Aorta (tissue), 5 donors: Measurements from ENCODE around the gene DCDC1. TPM values are rescaled to one million over a fixed set of nuclear protein-coding genes. Genes with fewer than 3 reads are reported as not detected.

Experiments
- ATAC-seq: fragments of 200-7000 bp; cut with Tn5 transposase; one replicate; pipeline ENCODE4 v1.9.1; 2022; ENCODE audit warnings: moderate library complexity; ENCODE audit not compliant: low FRiP score
- DNase-seq, 2 donors: peaks; one replicate each; pipeline ENCODE4 v3.0.0-alpha.2; 2020
- H3K27ac ChIP-seq, 2 donors: one replicate each; pipeline ENCODE4 v1.5.1; 2013; ENCODE audit warnings: low read length in 2 of 2, mild to moderate bottlenecking in 2 of 2, moderate library complexity in 2 of 2, control low read depth in 1 of 2, inconsistent platforms in 1 of 2, low read depth in 1 of 2
- H3K27me3 ChIP-seq, 2 donors: one replicate each; pipeline ENCODE4 v1.6.1; 2013; ENCODE audit warnings: control low read depth in 1 of 2, low read length in 1 of 2, mild to moderate bottlenecking in 1 of 2, moderate library complexity in 1 of 2; ENCODE audit not compliant: insufficient read depth in 2 of 2, control insufficient read depth in 1 of 2
- H3K36me3 ChIP-seq, 2 donors: one replicate each; pipeline ENCODE4 v1.6.1; 2013; ENCODE audit warnings: control low read depth in 1 of 2, low read length in 1 of 2, mild to moderate bottlenecking in 1 of 2; ENCODE audit not compliant: insufficient read depth in 2 of 2, control insufficient read depth in 1 of 2
- H3K4me1 ChIP-seq, 2 donors: one replicate each; pipeline ENCODE4 v1.6.1; 2013; ENCODE audit warnings: low read length in 2 of 2, control low read depth in 1 of 2, mild to moderate bottlenecking in 1 of 2, moderate library complexity in 1 of 2; ENCODE audit not compliant: insufficient read depth in 2 of 2, control insufficient read depth in 1 of 2
- H3K4me3 ChIP-seq, 2 donors: one replicate each; pipeline ENCODE4 v1.5.1; 2013; ENCODE audit warnings: low read length in 2 of 2, control low read depth in 1 of 2, mild to moderate bottlenecking in 1 of 2
- H3K9me3 ChIP-seq: one replicate; pipeline ENCODE4 v1.6.1; 2013; ENCODE audit warnings: mild to moderate bottlenecking, low read length; ENCODE audit not compliant: control insufficient read depth
- WGBS, 2 donors: extraction: QIAGEN DNeasy Blood & Tissue Kit; methylation state at CpG; one replicate each; pipeline ENCODE4 v1.1.7; 2013; 5-methylcytosine and 5-hydroxymethylcytosine counted together
- intact Hi-C, 2 donors: fragments of 100-400 bp; cut with DNase I; formaldehyde crosslinking; loops; one replicate each; pipeline versions ENCODE4 v1.14.2 to v1.15.0; 2022
- polyA plus RNA-seq, 2 donors: library from polyadenylated mRNA; stranded (reverse); fragments of 200-250 nt; gene quantifications; one replicate each; pipeline ENCODE4 v1.2.3, GENCODE V29; 2013
- total RNA-seq, 2 donors: library from RNA; stranded (reverse); fragmentation: NEBNext Ultra II Directional; extraction: Animal tissue kit (Norgen Biotek cat#: 25700); gene quantifications; one replicate each; pipeline ENCODE4 v1.2.1, GENCODE V29; 2021
- donor health status: healthy with polysubstance abuse.
- donor health status: Bipolar disorder and iron deficiency.
- donor health status: DM: no; HTN: no; CAD: no.
- donor health status: DM: no; HTN: no; CAD: no.
- donor health status: DM: yes; HTN: yes; CAD: no.

Gene DCDC1
- total and polyA plus RNA-seq, 4 donors = 0.51 to 0.52 TPM; not detected in 2

GRCh38 chr11:31150011-31150410, 219.5 kb downstream of the DCDC1 start:
- DNase-seq (no peak), ATAC-seq (no peak)
- no peaks in the 10 kb centered on the region for H3K36me3 ChIP-seq
- no peak overlapping the region for H3K4me3 ChIP-seq
- H3K27ac ChIP-seq = no peak overlapping the region
- intact Hi-C loops = no loop called here
- no peaks in the 10 kb centered on the region for H3K4me1 ChIP-seq
- 76 to 82% methylated on average over 2 of the region's 2 CpGs for WGBS, 2 donors
- no peaks in the 10 kb centered on the region for H3K9me3 ChIP-seq
- H3K27me3 ChIP-seq = no peaks in the 10 kb centered on the region

DNA sequence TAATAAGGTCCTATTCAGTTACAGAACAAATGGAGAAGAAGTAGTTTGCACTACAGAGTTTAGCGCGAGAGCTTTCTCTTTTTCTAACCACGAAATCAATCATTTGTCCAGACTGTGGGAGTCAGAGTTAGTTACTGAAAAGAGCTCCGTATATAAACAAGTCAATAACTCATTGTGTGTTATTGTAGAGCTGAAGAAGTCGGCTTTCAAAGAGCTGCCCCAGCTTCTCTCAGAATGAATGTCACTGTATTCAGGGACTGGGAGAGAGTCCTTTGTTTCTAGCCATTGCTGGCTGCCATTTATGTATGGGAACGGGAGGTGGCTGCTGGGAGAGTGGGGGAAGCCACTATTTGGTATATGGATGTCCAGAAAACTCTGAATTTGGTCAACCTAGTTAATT, 227.8 kb downstream of the DCDC1 start:
- Histone ChIP-seq H3K27ac (no peak overlapping the region), H3K36me3 (no peaks in the 10 kb centered on the region), H3K9me3 (no peaks in the 10 kb centered on the region), H3K4me1 (no peaks in the 10 kb centered on the region), H3K4me3 (no peak overlapping the region), H3K27me3 (no peaks in the 10 kb centered on the region)
- ATAC-seq = no peak
- DNase-seq = no peak
- WGBS, 2 donors = 3 to 4% methylated on average over 6 of the region's 6 CpGs
- intact Hi-C loops = no loop called here

- no peaks in the 10 kb centered on the region for H3K36me3 ChIP-seq
- no peak overlapping the region for H3K27ac ChIP-seq
- H3K4me3 ChIP-seq = no peak overlapping the region
- WGBS, 2 donors = 23 to 37% methylated on average over 4 of the region's 4 CpGs
- intact Hi-C loops = no loop called here
- ATAC-seq (no peak), DNase-seq (no peak)
- H3K27me3 ChIP-seq = no peaks in the 10 kb centered on the region
- H3K4me1 ChIP-seq = no peaks in the 10 kb centered on the region
- H3K9me3 ChIP-seq = no peaks in the 10 kb centered on the region
Measured at GRCh38 chr11:31139479-31139878, 230.1 kb downstream of the DCDC1 start.

DNA sequence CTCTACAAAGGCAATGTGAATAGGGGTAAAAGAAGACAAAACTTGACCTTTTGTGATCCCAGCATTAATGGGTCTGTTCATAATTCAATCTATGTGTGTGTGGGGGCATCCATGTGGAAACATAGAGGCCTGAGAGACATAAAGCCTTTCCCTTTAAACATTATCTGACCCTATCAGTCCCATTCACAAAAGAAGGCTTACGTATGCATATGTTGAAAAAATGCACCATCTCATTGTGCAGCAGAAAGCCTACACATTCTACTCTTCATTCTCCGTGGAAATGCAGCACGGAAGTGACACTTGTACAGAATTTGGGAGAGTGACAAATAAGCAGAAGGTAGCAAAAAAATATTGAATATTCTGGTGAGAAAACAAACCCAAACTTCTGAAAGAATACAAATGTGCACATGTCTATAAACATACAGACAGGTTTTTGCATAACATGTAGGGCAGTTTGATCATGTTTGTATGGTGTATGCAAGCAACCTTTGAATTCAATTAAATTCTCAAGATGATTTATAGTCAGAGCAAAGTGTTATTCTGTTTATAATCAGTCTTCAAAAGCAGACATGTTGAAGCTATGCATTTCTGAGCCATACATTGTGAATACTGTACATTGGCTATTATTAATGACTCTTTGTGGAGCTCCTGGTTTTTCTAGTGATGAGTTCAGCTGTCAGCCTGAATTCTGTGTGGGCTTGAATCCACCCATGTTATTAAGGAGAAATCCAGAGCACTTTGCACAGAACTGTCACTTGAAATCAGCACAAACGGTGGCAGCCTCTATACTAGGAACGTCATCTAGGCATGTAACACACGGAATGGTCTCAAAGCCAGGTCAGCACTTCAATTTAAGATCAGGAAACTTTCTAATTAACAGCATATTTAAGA, 236.8 kb downstream of the DCDC1 start:
- H3K4me1 ChIP-seq = no peaks in the 10 kb centered on the region
- no peaks in the 10 kb centered on the region for H3K9me3 ChIP-seq
- WGBS, 2 donors = 44 to 56% methylated on average over 6 of the region's 6 CpGs
- H3K36me3 ChIP-seq = no peaks in the 10 kb centered on the region
- H3K27me3 ChIP-seq = peaks cover 0 to 1% of the 10 kb centered on the region in 2 donors
- H3K27ac ChIP-seq = no peak overlapping the region
- intact Hi-C loops = no loop called here
- DNase-seq = no peak
- no peak for ATAC-seq
- no peak overlapping the region for H3K4me3 ChIP-seq

DNA sequence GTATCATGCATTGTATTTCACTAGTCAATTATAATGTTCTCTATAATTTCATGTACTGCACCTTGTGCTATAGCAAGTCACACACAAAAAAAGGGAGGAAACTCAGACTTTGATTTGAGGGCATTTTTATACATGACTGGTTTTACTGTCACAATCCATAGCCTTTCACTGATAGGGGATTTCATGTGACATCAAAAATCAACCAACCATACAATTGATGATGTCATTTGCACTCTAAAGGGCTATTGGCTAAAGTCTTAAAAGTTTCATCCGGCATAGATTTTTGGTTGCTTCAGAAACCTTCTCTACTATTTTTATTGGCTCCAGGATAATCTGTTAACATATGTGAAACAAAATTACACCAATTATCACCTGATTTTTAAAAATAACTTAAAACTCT, 237.8 kb downstream of the DCDC1 start:
- no peaks in the 10 kb centered on the region for H3K36me3 ChIP-seq
- ATAC-seq (no peak), DNase-seq (no peak)
- no peak overlapping the region for H3K4me3 ChIP-seq
- WGBS, 2 donors = 41 to 46% methylated on average over 1 of the region's 1 CpG
- H3K27ac ChIP-seq = no peak overlapping the region
- no peaks in the 10 kb centered on the region for H3K4me1 ChIP-seq
- H3K27me3 ChIP-seq = peaks cover 0 to 3% of the 10 kb centered on the region in 2 donors
- intact Hi-C loops = no loop called here
- no peaks in the 10 kb centered on the region for H3K9me3 ChIP-seq

DNA sequence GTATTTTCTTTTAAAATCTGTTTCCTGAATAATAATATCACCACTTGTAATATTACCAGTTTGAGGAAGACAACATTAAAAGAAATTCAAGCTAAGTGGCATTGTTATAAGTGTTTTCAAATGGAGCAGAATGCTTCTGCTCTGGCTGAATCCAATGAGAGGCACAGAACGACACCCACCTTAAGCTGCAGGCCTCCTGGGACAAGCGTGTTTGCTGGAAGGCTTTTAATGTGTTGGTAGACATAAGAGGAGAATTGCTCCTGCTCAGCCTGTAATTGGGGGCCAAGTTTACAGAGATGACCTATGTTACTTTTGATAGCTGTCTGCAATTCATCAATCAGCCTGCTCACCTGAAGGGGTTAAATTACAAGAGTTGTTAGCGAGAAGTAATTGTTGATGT, 242.2 kb downstream of the DCDC1 start:
- 35 to 39% methylated on average over 3 of the region's 3 CpGs for WGBS, 2 donors
- ATAC-seq = no peak
- no peak overlapping the region for H3K27ac ChIP-seq
- peaks cover 0 to 2% of the 10 kb centered on the region in 2 donors for H3K27me3 ChIP-seq
- intact Hi-C loops = no loop called here
- DNase-seq = no peak
- no peaks in the 10 kb centered on the region for H3K4me1 ChIP-seq
- H3K4me3 ChIP-seq = no peak overlapping the region
- no peaks in the 10 kb centered on the region for H3K9me3 ChIP-seq
- no peaks in the 10 kb centered on the region for H3K36me3 ChIP-seq

GRCh38 chr11:31120428-31120827, 249.1 kb downstream of the DCDC1 start:
- no peak for ATAC-seq
- Histone ChIP-seq H3K4me3 (no peak overlapping the region), H3K4me1 (no peaks in the 10 kb centered on the region), H3K27ac (no peak overlapping the region), H3K36me3 (no peaks in the 10 kb centered on the region), H3K27me3 (no peaks in the 10 kb centered on the region), H3K9me3 (no peaks in the 10 kb centered on the region)
- WGBS, 2 donors = 83 to 86% methylated on average over 1 of the region's 1 CpG
- intact Hi-C loops = no loop called here
- DNase-seq = no peak

DNA sequence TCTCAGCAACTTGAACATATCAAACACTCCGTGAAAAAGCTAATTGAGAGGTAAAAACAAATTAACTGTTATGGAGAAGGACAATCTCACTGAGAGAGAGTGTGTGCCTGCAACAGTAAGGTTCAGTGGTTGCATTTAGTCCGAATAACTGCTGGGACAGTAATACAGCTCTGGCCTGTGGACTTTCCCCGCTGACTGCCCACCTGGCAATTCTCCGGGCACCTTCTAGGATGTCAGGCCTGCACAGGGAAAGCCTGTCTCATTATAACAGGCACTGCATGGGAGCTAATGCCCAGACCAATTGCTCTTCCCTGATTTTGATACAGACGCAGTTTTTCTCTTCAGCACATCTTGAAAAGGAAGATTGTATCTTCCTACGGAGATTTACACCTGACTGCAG, 251.0 kb downstream of the DCDC1 start:
- WGBS, 2 donors = 79 to 81% methylated on average over 6 of the region's 6 CpGs
- H3K36me3 ChIP-seq = no peaks in the 10 kb centered on the region
- H3K9me3 ChIP-seq = no peaks in the 10 kb centered on the region
- DNase-seq (no peak), ATAC-seq (no peak)
- H3K27me3 ChIP-seq = no peaks in the 10 kb centered on the region
- no peak overlapping the region for H3K4me3 ChIP-seq
- intact Hi-C loops = no loop called here
- no peaks in the 10 kb centered on the region for H3K4me1 ChIP-seq
- no peak overlapping the region for H3K27ac ChIP-seq

- no peaks in the 10 kb centered on the region for H3K9me3 ChIP-seq
- ATAC-seq = no peak
- no peak overlapping the region for H3K4me3 ChIP-seq
- DNase-seq = no peak
- H3K27ac ChIP-seq = no peak overlapping the region
- 55 to 64% methylated on average over 2 of the region's 2 CpGs for WGBS, 2 donors
- no peaks in the 10 kb centered on the region for H3K4me1 ChIP-seq
- no peaks in the 10 kb centered on the region for H3K27me3 ChIP-seq
- H3K36me3 ChIP-seq = no peaks in the 10 kb centered on the region
- intact Hi-C loops = no loop called here
Measured at GRCh38 chr11:31117038-31117437, 252.5 kb downstream of the DCDC1 start.
